GM21423 (cell line): ENCODE measurements around the gene GNAT3.

Experiments used
- ATAC-seq: cut with Tn5 transposase; IDR thresholded peaks from one replicate; pipeline ENCODE4 v1.9.1; 2021; ENCODE audit warnings: mild to moderate bottlenecking, moderate library complexity; ENCODE audit not compliant: unreplicated experiment

Gene GNAT3

GRCh38 chr7:80505900-80506500 is 5.9 kb downstream of the GNAT3 start:
- ATAC-seq = no peak

- ATAC-seq = no peak
Measured at GRCh38 chr7:80500325-80500724, 11.5 kb downstream of the GNAT3 start.

GRCh38 chr7:80499350-80499953 is 12.4 kb downstream of the GNAT3 start:
- no peak for ATAC-seq

- ATAC-seq = no peak
Measured at GRCh38 chr7:80498481-80499349, 13.1 kb downstream of the GNAT3 start.

GRCh38 chr7:80496586-80496985 is 15.3 kb downstream of the GNAT3 start:
- ATAC-seq = no peak

GRCh38 chr7:80493121-80493849 is 18.6 kb downstream of the GNAT3 start:
- ATAC-seq = no peak

- no peak for ATAC-seq
Measured at GRCh38 chr7:80491462-80491861, 20.4 kb downstream of the GNAT3 start.

- no peak for ATAC-seq
Measured at GRCh38 chr7:80488851-80489370, 23.0 kb downstream of the GNAT3 start.

GRCh38 chr7:80488406-80488805 is 23.5 kb downstream of the GNAT3 start:
- ATAC-seq = no peak

- ATAC-seq = no peak
Measured at GRCh38 chr7:80485721-80486120, 26.1 kb downstream of the GNAT3 start.

GRCh38 chr7:80482950-80483349 is 28.9 kb downstream of the GNAT3 start:
- ATAC-seq = no peak

- no peak for ATAC-seq
Measured at GRCh38 chr7:80481196-80481884, 30.5 kb downstream of the GNAT3 start.

- no peak for ATAC-seq
Measured at GRCh38 chr7:80480566-80480965, 31.3 kb downstream of the GNAT3 start.

- no peak for ATAC-seq
Measured at GRCh38 chr7:80478683-80479082, 33.2 kb downstream of the GNAT3 start.

GRCh38 chr7:80476035-80476434 is 35.8 kb downstream of the GNAT3 start:
- ATAC-seq = no peak

- ATAC-seq = no peak
Measured at GRCh38 chr7:80475383-80475782, 36.5 kb downstream of the GNAT3 start.

GRCh38 chr7:80473751-80474150 is 38.1 kb downstream of the GNAT3 start:
- no peak for ATAC-seq

GRCh38 chr7:80472491-80473200 is 39.2 kb downstream of the GNAT3 start:
- ATAC-seq = no peak

- ATAC-seq = no peak
Measured at GRCh38 chr7:80468931-80469714, 42.7 kb downstream of the GNAT3 start.
